SK-N-SH treated with all-trans-retinoic acid at 6 μM for 48 hours (cell line): ENCODE measurements around the gene ZNF423.

ENCODE experiments used
- ATAC-seq: fragments of 200-7000 bp; cut with Tn5 transposase; 3 replicates; pipeline ENCODE4 v1.9.1; 2020; ENCODE audit warnings: mild to moderate bottlenecking, moderate library complexity
- ARNTL ChIP-seq: fragments of 450-650 bp; formaldehyde crosslinking; IDR thresholded peaks from 2 replicates; pipeline ENCODE4 v1.5.0; 2020; ENCODE audit warnings: low read depth, mild to moderate bottlenecking, moderate library complexity, borderline replicate concordance
- BACH2 ChIP-seq: fragments of 250-450 bp; sonication (Bioruptor Pico); IDR thresholded peaks from 2 replicates; pipeline ENCODE4 v1.9.0; 2021; ENCODE audit warnings: mild to moderate bottlenecking, borderline replicate concordance
- CREB5 ChIP-seq: fragments of 250-450 bp; sonication (Bioruptor Pico); IDR thresholded peaks from 2 replicates; pipeline ENCODE4 v1.5.1; 2020; ENCODE audit warnings: low read depth, mild to moderate bottlenecking, moderate library complexity
- CSRNP3 ChIP-seq: fragments of 250-450 bp; sonication (Bioruptor Pico); IDR thresholded peaks from 2 replicates; pipeline ENCODE4 v1.5.1; 2021; ENCODE audit warnings: mild to moderate bottlenecking, moderate library complexity
- ESRRG ChIP-seq: fragments of 250-450 bp; sonication (Bioruptor Pico); IDR thresholded peaks from 2 replicates; pipeline ENCODE4 v1.6.1; 2021; ENCODE audit warnings: mild to moderate bottlenecking
- GLIS3 ChIP-seq: fragments of 250-450 bp; sonication (Bioruptor Pico); IDR thresholded peaks from 2 replicates; pipeline ENCODE4 v1.5.0; 2020; ENCODE audit warnings: mild to moderate bottlenecking, moderate library complexity
- ISL1 ChIP-seq: fragments of 250-450 bp; sonication (Bioruptor Pico); IDR thresholded peaks from 2 replicates; pipeline ENCODE4 v2.1.2; 2022; ENCODE audit warnings: mild to moderate bottlenecking, moderate library complexity
- PATZ1 ChIP-seq: fragments of 250-450 bp; sonication (Bioruptor Pico); IDR thresholded peaks from 2 replicates; pipeline ENCODE4 v1.8.0; 2020; ENCODE audit warnings: mild to moderate bottlenecking, moderate library complexity, borderline replicate concordance
- POU6F1 ChIP-seq: fragments of 250-450 bp; sonication (Bioruptor Pico); IDR thresholded peaks from 2 replicates; pipeline ENCODE4 v1.8.0; 2021; ENCODE audit warnings: low read depth, mild to moderate bottlenecking, moderate library complexity, borderline replicate concordance
- PPARA ChIP-seq: fragments of 250-450 bp; sonication (Bioruptor Pico); IDR thresholded peaks from 2 replicates; pipeline ENCODE4 v1.5.0; 2020; ENCODE audit warnings: mild to moderate bottlenecking, borderline replicate concordance
- SNAI2 ChIP-seq: fragments of 250-450 bp; sonication (Bioruptor Pico); IDR thresholded peaks from 2 replicates; pipeline ENCODE4 v1.5.0; 2020; ENCODE audit warnings: mild to moderate bottlenecking, moderate library complexity
- TCF4 ChIP-seq: fragments of 250-450 bp; sonication (Bioruptor Pico); IDR thresholded peaks from 2 replicates; pipeline ENCODE4 v1.8.0; 2021; ENCODE audit warnings: mild to moderate bottlenecking, moderate library complexity, borderline replicate concordance
- TOX ChIP-seq: fragments of 250-450 bp; sonication (Bioruptor Pico); IDR thresholded peaks from 2 replicates; pipeline ENCODE4 v1.8.0; 2021; ENCODE audit warnings: mild to moderate bottlenecking, moderate library complexity, borderline replicate concordance
- ZC3H10 ChIP-seq: fragments of 250-450 bp; sonication (Bioruptor Pico); IDR thresholded peaks from 2 replicates; pipeline ENCODE4 v1.5.1; 2021; ENCODE audit warnings: mild to moderate bottlenecking, moderate library complexity
- ZFP3 ChIP-seq: fragments of 250-450 bp; sonication (Bioruptor Pico); IDR thresholded peaks from 2 replicates; pipeline ENCODE4 v1.5.0; 2020; ENCODE audit warnings: mild to moderate bottlenecking, moderate library complexity
- ZFP30 ChIP-seq: fragments of 450-650 bp; formaldehyde crosslinking; IDR thresholded peaks from 2 replicates; pipeline ENCODE4 v1.5.0; 2022; ENCODE audit warnings: mild to moderate bottlenecking, moderate library complexity
- ZNF565 ChIP-seq: fragments of 450-650 bp; formaldehyde crosslinking; conservative IDR thresholded peaks from 2 replicates; pipeline ENCODE4 v1.5.0; 2020; ENCODE audit warnings: low read depth, mild to moderate bottlenecking, moderate library complexity
- ZNF70 ChIP-seq: fragments of 450-650 bp; formaldehyde crosslinking; IDR thresholded peaks from 2 replicates; pipeline ENCODE4 v1.5.0; 2020; ENCODE audit warnings: mild to moderate bottlenecking, moderate library complexity
- TF ChIP-seq, protein P1 (sequence below): fragments of 250-450 bp; sonication (Bioruptor Pico); IDR thresholded peaks from 2 replicates; pipeline ENCODE4 v1.5.0; 2020; ENCODE audit warnings: mild to moderate bottlenecking, moderate library complexity

ZNF423 gene

DNA sequence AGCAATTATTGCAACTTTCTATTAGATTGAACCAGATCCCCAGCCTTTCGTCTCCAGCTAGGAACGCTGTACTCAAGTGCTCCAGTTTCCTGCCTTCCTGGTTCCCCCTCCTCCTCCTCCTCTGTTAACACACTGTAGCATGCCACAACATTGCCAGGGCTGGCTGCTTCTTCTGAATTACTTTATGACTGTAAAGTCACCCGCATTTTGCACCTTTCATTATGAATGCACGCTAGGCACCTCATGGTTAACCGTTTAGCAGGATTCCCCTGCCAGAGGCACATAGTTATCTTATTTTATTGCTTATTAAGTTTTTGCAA is 4.5 kb downstream of the ZNF423 start (continued):
- TF ChIP-seq CSRNP3 (CRISPR knock-in tag) (no peak), CREB5 (CRISPR knock-in tag) (no peak), SNAI2 (CRISPR knock-in tag) (no peak), ARNTL (CRISPR knock-in tag) (no peak), ZNF565 (CRISPR knock-in tag) (no peak), PATZ1 (no peak)

DNA sequence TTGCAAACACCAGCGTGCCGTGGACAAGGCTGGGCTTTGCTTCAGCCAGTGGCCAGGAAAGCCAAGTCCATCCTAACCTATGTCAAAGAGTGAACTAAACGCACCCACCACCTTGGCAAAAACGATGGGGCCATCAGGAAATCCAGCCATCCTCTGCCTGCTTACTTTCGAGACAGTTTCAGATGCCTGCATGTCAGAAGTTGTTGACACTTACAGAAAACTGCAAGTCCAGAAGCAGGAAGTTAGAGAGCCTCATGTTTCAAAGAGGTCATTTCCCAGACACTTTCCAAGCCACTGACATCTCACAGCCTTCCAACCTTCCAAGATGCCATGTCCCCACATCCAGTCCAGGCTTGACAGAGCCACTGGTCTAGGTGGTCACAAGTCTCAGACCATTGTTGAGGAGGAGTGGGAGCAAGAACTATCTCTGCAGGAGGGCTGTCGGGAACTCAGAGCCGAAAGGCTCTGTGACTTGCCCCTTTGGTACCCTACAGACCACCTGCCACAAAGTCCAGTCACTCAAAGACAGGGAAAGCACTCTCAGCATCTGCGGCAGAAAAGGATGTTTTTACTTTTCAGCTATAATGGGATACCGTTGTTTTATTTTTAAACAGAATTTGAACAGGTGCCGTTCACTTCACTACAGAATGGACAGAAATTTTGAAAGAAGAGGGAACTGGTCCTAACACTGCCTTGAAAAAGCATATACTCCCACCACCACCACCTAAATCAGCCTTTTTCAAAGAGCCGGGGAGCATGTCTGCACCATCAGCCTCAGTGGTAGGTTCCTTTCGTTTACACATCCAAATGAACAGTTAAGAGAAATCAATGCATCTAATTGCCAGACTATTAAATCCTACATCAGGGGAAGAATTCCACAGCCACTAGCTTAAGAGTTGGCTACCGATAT is 5.1 kb downstream of the ZNF423 start:
- TF ChIP-seq PPARA (no peak), TCF4 (CRISPR knock-in tag) (no peak), ZC3H10 (CRISPR knock-in tag) (no peak), ZNF565 (CRISPR knock-in tag) (no peak), GLIS3 (CRISPR knock-in tag) (no peak)
- TF ChIP-seq, all 23 proteins: peak for 0
- no peak for ATAC-seq

DNA sequence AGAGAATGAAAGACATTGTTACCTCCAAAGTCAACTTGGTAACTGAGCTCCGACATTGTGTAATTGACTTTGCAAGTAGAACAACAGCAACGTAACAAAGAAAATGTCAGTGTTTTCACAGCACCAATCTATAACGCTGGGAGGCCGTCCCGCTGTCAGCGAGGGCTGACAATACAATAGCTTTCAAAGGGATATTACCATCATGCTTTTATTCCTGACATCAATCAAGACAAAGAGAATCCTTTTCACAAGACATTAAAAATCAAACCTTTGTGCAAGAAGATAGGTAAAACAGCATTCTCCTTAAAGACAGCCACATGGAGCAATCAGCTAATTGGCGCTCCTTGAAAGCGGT is 6.2 kb downstream of the ZNF423 start:
- no peak for ATAC-seq
- TF ChIP-seq PPARA (no peak), ESRRG (no peak)

DNA sequence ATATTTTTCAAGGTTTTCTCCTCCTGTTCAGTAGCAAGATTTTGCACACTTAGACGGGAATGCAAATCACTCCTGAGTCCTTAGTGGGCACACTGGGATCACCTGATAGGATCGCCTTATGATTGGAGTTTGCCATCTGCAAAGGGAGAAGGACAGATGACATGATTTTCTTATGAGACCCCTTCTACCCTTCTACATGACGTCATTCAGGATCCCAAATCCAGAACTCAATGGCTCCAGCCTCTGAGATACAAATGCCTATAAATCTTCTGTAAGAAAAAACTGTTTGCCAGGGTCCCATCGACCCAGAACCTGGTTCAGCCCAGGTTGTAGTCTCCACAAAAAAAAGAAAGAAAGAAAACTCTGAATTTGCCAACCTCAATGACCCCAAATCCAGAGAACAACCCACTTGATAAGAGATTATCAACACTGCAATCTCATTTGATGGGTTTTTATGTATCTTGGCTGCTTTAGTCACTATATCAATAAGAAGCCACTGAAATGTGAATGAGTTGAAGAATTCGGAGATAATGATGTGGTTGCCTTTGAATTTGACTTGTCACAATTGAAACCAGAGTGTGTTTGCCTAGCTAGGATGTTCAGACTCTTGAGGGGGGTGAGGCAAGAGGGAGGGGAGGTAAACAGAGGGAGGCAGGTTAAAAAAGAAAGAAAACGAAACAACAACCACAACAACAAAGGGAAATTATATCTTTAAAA is 6.7 kb downstream of the ZNF423 start:
- ATAC-seq = no peak

DNA sequence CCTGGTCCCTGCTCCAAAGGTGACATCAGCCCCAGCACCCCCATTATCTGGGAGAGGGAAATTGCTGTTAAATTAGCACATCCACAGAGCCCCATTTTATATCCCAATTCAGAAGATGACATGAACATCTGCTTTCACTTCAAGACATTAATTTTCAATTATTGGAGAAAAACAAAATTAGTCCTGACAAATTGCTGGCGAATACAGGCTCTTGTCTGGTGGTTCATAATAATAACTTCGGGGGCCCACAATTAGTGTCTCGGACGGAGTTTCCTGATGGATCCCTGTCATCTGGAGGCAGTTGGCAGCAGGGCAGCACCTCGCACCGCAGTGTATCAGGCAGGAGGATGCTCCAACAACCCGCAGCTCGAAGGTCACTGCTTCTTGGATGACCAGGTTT is 7.4 kb downstream of the ZNF423 start:
- no peak; the same call in 2 of the 3 replicates for ATAC-seq
- TF ChIP-seq ISL1 (CRISPR knock-in tag) = no peak
- TF ChIP-seq TCF4 (CRISPR knock-in tag) = peak; percentile 69; the same call in 1 of the 2 replicates
- TF ChIP-seq BACH2 = no peak
- TF ChIP-seq TOX (CRISPR knock-in tag) = no peak
- TF ChIP-seq ESRRG = no peak
- no peak for TF ChIP-seq ZFP30
- TF ChIP-seq, protein P1, sequence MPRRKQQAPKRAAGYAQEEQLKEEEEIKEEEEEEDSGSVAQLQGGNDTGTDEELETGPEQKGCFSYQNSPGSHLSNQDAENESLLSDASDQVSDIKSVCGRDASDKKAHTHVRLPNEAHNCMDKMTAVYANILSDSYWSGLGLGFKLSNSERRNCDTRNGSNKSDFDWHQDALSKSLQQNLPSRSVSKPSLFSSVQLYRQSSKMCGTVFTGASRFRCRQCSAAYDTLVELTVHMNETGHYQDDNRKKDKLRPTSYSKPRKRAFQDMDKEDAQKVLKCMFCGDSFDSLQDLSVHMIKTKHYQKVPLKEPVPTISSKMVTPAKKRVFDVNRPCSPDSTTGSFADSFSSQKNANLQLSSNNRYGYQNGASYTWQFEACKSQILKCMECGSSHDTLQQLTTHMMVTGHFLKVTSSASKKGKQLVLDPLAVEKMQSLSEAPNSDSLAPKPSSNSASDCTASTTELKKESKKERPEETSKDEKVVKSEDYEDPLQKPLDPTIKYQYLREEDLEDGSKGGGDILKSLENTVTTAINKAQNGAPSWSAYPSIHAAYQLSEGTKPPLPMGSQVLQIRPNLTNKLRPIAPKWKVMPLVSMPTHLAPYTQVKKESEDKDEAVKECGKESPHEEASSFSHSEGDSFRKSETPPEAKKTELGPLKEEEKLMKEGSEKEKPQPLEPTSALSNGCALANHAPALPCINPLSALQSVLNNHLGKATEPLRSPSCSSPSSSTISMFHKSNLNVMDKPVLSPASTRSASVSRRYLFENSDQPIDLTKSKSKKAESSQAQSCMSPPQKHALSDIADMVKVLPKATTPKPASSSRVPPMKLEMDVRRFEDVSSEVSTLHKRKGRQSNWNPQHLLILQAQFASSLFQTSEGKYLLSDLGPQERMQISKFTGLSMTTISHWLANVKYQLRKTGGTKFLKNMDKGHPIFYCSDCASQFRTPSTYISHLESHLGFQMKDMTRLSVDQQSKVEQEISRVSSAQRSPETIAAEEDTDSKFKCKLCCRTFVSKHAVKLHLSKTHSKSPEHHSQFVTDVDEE (CRISPR knock-in tag) = peak; percentile 55; the same call in 1 of the 2 replicates
- TF ChIP-seq ZNF70 = no peak
- TF ChIP-seq PATZ1 = no peak
- no peak for TF ChIP-seq CREB5 (CRISPR knock-in tag)
- no peak for TF ChIP-seq ZFP3 (CRISPR knock-in tag)

More for the DNA sequence above, 6.7 kb downstream of the ZNF423 start:
- no peak for TF ChIP-seq POU6F1 (CRISPR knock-in tag)
- TF ChIP-seq, all 23 proteins: peak for 0
